Erythroblast (primary cell): ENCODE results near the gene MGAT5.

Source experiments
- GATA1 ChIP-seq: IDR thresholded peaks from 2 replicates; pipeline ENCODE4 v1.6.1; 2011; ENCODE audit warnings: low read depth, mild to moderate bottlenecking, control low read depth, low read length, moderate library complexity
- POLR2A ChIP-seq: IDR thresholded peaks from 2 replicates; pipeline ENCODE4 v1.6.1; 2011; ENCODE audit warnings: mild to moderate bottlenecking, low read length

- TF ChIP-seq POLR2A (no peak), GATA1 (no peak)
These were observed 21.9 kb upstream of the MGAT5 start for GRCh38 chr2:134231965-134232340.
